IMR-90 (cell line): ENCODE results near the gene ZMIZ1. TPM values are rescaled to one million over a fixed set of nuclear protein-coding genes. Genes with fewer than 3 reads are reported as not detected.
A peak's percentile ranks its signal among the peaks of the same experiment; 100 is the strongest.

Experiments
- ATAC-seq: fragments of 200-7000 bp; cut with Tn5 transposase; 2 replicates; pipeline ENCODE4 v1.9.1; 2020; ENCODE audit warnings: low read depth, mild to moderate bottlenecking, moderate library complexity
- BruUV-seq: library from RNA; stranded (reverse); fragments of 400-500 nt; replicated peaks from 2 replicates; lab custom pipeline; 2021; lab: Mats Ljungman, UMichigan
- CTCF ChIA-PET: fragments of 300-600 bp; formaldehyde crosslinking; extraction: SDS; loops from one replicate; lab custom pipeline; 2021; ENCODE audit warnings: antibody characterized with exemption; lab: Yijun Ruan, JAX
- POLR2A ChIA-PET: fragments of 300-600 bp; sonication (Branson Sonifier 250); formaldehyde crosslinking; loops from one replicate; lab custom pipeline; 2022; ENCODE audit warnings: antibody characterized with exemption; ENCODE audit not compliant: unreplicated experiment; lab: Charles Lee
- DNase-seq: peaks from one replicate; pipeline ENCODE4 v3.0.0; 2013
- H2AFZ ChIP-seq: replicated peaks from 2 replicates; pipeline ENCODE3; 2013; ENCODE audit warnings: low read length, mild to moderate bottlenecking; ENCODE audit not compliant: poor library complexity
- H2AK5ac ChIP-seq: 2 replicates; pipeline ENCODE4 v1.6.1; 2013; ENCODE audit warnings: low read depth, low read length, inconsistent platforms
- H2AK9ac ChIP-seq: replicated peaks from 2 replicates; pipeline ENCODE3; 2013; ENCODE audit warnings: mild to moderate bottlenecking, low read depth, low read length, moderate library complexity; ENCODE audit not compliant: poor library complexity
- H2BK120ac ChIP-seq: 2 replicates; pipeline ENCODE4 v1.6.1; 2013; ENCODE audit warnings: low read depth, low read length, inconsistent platforms
- H2BK15ac ChIP-seq: 3 replicates; pipeline ENCODE4 v1.6.1; 2013; ENCODE audit warnings: low read depth, low read length, inconsistent platforms
- H2BK20ac ChIP-seq: 2 replicates; pipeline ENCODE4 v1.6.1; 2013; ENCODE audit warnings: low read depth, mild to moderate bottlenecking, inconsistent platforms, low read length, moderate library complexity
- H2BK5ac ChIP-seq: 2 replicates; pipeline ENCODE4 v1.6.1; 2013; ENCODE audit warnings: mild to moderate bottlenecking, low read depth, low read length, inconsistent platforms; ENCODE audit not compliant: poor library complexity, severe bottlenecking
- H3K14ac ChIP-seq: replicated peaks from 2 replicates; pipeline ENCODE4 v1.6.1; 2013; ENCODE audit warnings: low read depth, low read length, inconsistent platforms
- H3K18ac ChIP-seq: 2 replicates; pipeline ENCODE4 v1.6.1; 2013; ENCODE audit warnings: low read depth, low read length, control low read depth
- H3K23ac ChIP-seq: 2 replicates; pipeline ENCODE4 v1.6.1; 2013; ENCODE audit warnings: low read depth, low read length, inconsistent platforms
- H3K27ac ChIP-seq: 2 replicates; pipeline ENCODE4 v1.5.1; 2013; ENCODE audit warnings: mild to moderate bottlenecking, control low read depth, low read length; ENCODE audit not compliant: insufficient read depth
- H3K27me3 ChIP-seq: 2 replicates; pipeline ENCODE4 v1.6.1; 2013; ENCODE audit warnings: low read length; ENCODE audit not compliant: control insufficient read depth, insufficient read depth
- H3K36me3 ChIP-seq: 2 replicates; pipeline ENCODE4 v1.6.1; 2013; ENCODE audit warnings: low read length, mixed read lengths; ENCODE audit not compliant: control insufficient read depth, insufficient read depth
- H3K4ac ChIP-seq: 2 replicates; pipeline ENCODE4 v1.6.1; 2013; ENCODE audit warnings: low read depth, low read length, inconsistent platforms
- H3K4me1 ChIP-seq: 2 replicates; pipeline ENCODE4 v1.6.1; 2013; ENCODE audit warnings: low read length, mixed read lengths; ENCODE audit not compliant: control insufficient read depth, insufficient read depth
- H3K4me2 ChIP-seq: 2 replicates; pipeline ENCODE4 v1.6.1; 2013; ENCODE audit warnings: low read depth, mild to moderate bottlenecking, control low read depth, low read length, moderate library complexity
- H3K4me3 ChIP-seq: 2 replicates; pipeline ENCODE4 v1.5.1; 2013; ENCODE audit warnings: low read depth, mild to moderate bottlenecking, control low read depth, low read length, moderate library complexity; ENCODE audit not compliant: insufficient read depth
- H3K56ac ChIP-seq: 2 replicates; pipeline ENCODE4 v1.6.1; 2013; ENCODE audit warnings: low read length, inconsistent platforms; ENCODE audit not compliant: insufficient read depth; ENCODE audit errors: extremely low read depth
- H3K79me1 ChIP-seq, 2 experiments: 2 replicates each; pipeline ENCODE4 v1.6.1; 2013; ENCODE audit warnings: low read length in 2 of 2, inconsistent platforms in 1 of 2, low read depth in 1 of 2
- H3K9ac ChIP-seq: 2 replicates; pipeline ENCODE4 v1.6.1; 2013; ENCODE audit warnings: low read depth, low read length, control low read depth
- H3K9me1 ChIP-seq: 2 replicates; pipeline ENCODE4 v1.6.1; 2013; ENCODE audit warnings: low read length, inconsistent platforms; ENCODE audit not compliant: insufficient read depth
- H3K9me3 ChIP-seq: 2 replicates; pipeline ENCODE4 v1.6.1; 2013; ENCODE audit warnings: low read length; ENCODE audit not compliant: control insufficient read depth, insufficient read depth
- H4K20me1 ChIP-seq: 2 replicates; pipeline ENCODE4 v1.6.1; 2013; ENCODE audit warnings: low read length, inconsistent platforms; ENCODE audit not compliant: insufficient read depth
- H4K5ac ChIP-seq: 2 replicates; pipeline ENCODE4 v1.6.1; 2013; ENCODE audit warnings: mild to moderate bottlenecking, low read depth, low read length, control low read depth
- H4K8ac ChIP-seq, 2 experiments: 2 replicates each; pipeline ENCODE4 v1.6.1; 2013; ENCODE audit warnings: low read depth in 2 of 2, low read length in 2 of 2, control low read depth in 1 of 2, inconsistent platforms in 1 of 2
- H4K91ac ChIP-seq: 2 replicates; pipeline ENCODE4 v1.6.1; 2013; ENCODE audit warnings: low read depth, low read length, inconsistent platforms; ENCODE audit not compliant: insufficient read depth
- BHLHE40 ChIP-seq: fragments of 150-350 bp; IDR thresholded peaks from 2 replicates; pipeline ENCODE4 v1.6.1; 2016; ENCODE audit warnings: mild to moderate bottlenecking, low read depth, low read length
- CEBPB ChIP-seq: IDR thresholded peaks from 2 replicates; pipeline ENCODE4 v1.6.1; 2012; ENCODE audit warnings: low read depth, low read length, improper control_type of control experiment
- CHD1 ChIP-seq: IDR thresholded peaks from 2 replicates; pipeline ENCODE4 v1.6.1; 2012; ENCODE audit warnings: low read depth, low read length, improper control_type of control experiment
- CTCF ChIP-seq: conservative IDR thresholded peaks from 2 replicates; pipeline ENCODE4 v1.5.1; 2012; ENCODE audit warnings: mild to moderate bottlenecking, low read depth, low read length, improper control_type of control experiment
- FOS ChIP-seq: fragments of 150-350 bp; IDR thresholded peaks from 2 replicates; pipeline ENCODE4 v1.6.1; 2016; ENCODE audit warnings: low read depth, low read length
- MAFK ChIP-seq: IDR thresholded peaks from 2 replicates; pipeline ENCODE4 v1.6.1; 2012; ENCODE audit warnings: low read depth, low read length, improper control_type of control experiment
- MAZ ChIP-seq: IDR thresholded peaks from 2 replicates; pipeline ENCODE4 v1.6.1; 2012; ENCODE audit warnings: low read depth, mild to moderate bottlenecking, low read length, improper control_type of control experiment, moderate library complexity, borderline replicate concordance
- MXI1 ChIP-seq: IDR thresholded peaks from 2 replicates; pipeline ENCODE4 v1.6.1; 2012; ENCODE audit warnings: low read depth, mild to moderate bottlenecking, low read length, moderate library complexity, borderline replicate concordance
- NFE2L2 ChIP-seq: fragments of 150-350 bp; IDR thresholded peaks from 2 replicates; pipeline ENCODE4 v1.6.1; 2016; ENCODE audit warnings: low read depth, mild to moderate bottlenecking, low read length
- POLR2A ChIP-seq: IDR thresholded peaks from 2 replicates; pipeline ENCODE4 v1.6.1; 2012; ENCODE audit warnings: mild to moderate bottlenecking, low read depth, low read length
- RAD21 ChIP-seq: IDR thresholded peaks from 2 replicates; pipeline ENCODE4 v1.6.1; 2012; ENCODE audit warnings: low read length, improper control_type of control experiment
- RCOR1 ChIP-seq: IDR thresholded peaks from 2 replicates; pipeline ENCODE4 v1.6.1; 2012; ENCODE audit warnings: mild to moderate bottlenecking, low read length, improper control_type of control experiment; ENCODE audit not compliant: insufficient replicate concordance
- RFX5 ChIP-seq: IDR thresholded peaks from 2 replicates; pipeline ENCODE4 v1.8.0; 2012; ENCODE audit warnings: low read depth, mild to moderate bottlenecking, low read length, moderate library complexity
- SMC3 ChIP-seq: fragments of 150-350 bp; IDR thresholded peaks from 2 replicates; pipeline ENCODE4 v1.6.1; 2016; ENCODE audit warnings: low read depth, mild to moderate bottlenecking, antibody characterized with exemption, low read length, moderate library complexity
- WGBS, 2 experiments: methylation state at CpG; one replicate each; pipeline versions ENCODE4 v1.1.5 to v1.1.7; 2013; ENCODE audit warnings: missing lambda C conversion rate in 2 of 2; ENCODE audit not compliant: insufficient read length in 1 of 2; ENCODE audit errors: extremely low coverage in 2 of 2; 5-methylcytosine and 5-hydroxymethylcytosine counted together
- dilution Hi-C: fragments of 300-500 bp; cut with HindIII; formaldehyde crosslinking; loops from one replicate; pipeline ENCODE4 v1.14.3; 2018; ENCODE audit warnings: low sequenced_read_pairs; ENCODE audit not compliant: unreplicated experiment
- in situ Hi-C: fragments of 300-500 bp; cut with MboI; formaldehyde crosslinking; loops from 3 replicates; pipeline ENCODE4 v1.14.3; 2019; ENCODE audit warnings: low sequenced_read_pairs, inconsistent platforms, mixed read lengths
- intact Hi-C: fragments of 100-400 bp; cut with micrococcal nuclease; formaldehyde crosslinking; loops from 2 replicates; pipeline ENCODE4 v1.10.0; 2022
- polyA plus RNA-seq, 3 experiments: library from polyadenylated mRNA; depleted of rRNA; stranded (reverse); fragments of >200 nt; gene quantifications; 2 replicates each; pipeline ENCODE4 v1.2.3, GENCODE V29; 2012; ENCODE audit warnings: low replicate concordance in 1 of 3
- total RNA-seq: library from RNA; depleted of rRNA; stranded (reverse); fragments of >200 nt; gene quantifications from 2 replicates; pipeline ENCODE4 v1.2.3, GENCODE V29; 2012
- TF ChIP-seq, protein P1 (sequence below): fragments of 150-350 bp; IDR thresholded peaks from 2 replicates; pipeline ENCODE4 v1.6.1; 2017; ENCODE audit warnings: mild to moderate bottlenecking, antibody characterized with exemption, low read length, low read depth
- TF ChIP-seq, protein P2 (sequence below): fragments of 150-350 bp; IDR thresholded peaks from 2 replicates; pipeline ENCODE4 v1.6.1; 2016; ENCODE audit warnings: low read depth, mild to moderate bottlenecking, low read length, moderate library complexity, borderline replicate concordance

The ZMIZ1 gene
- total and polyA plus RNA-seq, 2 of the 4 experiments (the other 2 are of a cell fraction), result 6.6 to 48.7 TPM

- H3K9me1 ChIP-seq, result peaks cover 48% of the 10 kb centered on the region
- H3K4me1 ChIP-seq, result peaks cover 28% of the 10 kb centered on the region
- H3K27ac ChIP-seq, result peak overlapping the region; percentile 20; the same call in 1 of the 2 replicates
- no peak overlapping the region for H2BK15ac ChIP-seq
- no peak overlapping the region for H3K4me3 ChIP-seq
- CTCF ChIA-PET, result no interaction called here
- no peak overlapping the region for H2AK5ac ChIP-seq
- H3K56ac ChIP-seq, result no peak overlapping the region
- H3K4me2 ChIP-seq, result no peak overlapping the region
- no peak for ATAC-seq
- no TSS peak for BruUV-seq
- dilution Hi-C loops, result no loop called here
- H4K20me1 ChIP-seq, result peaks cover 86% of the 10 kb centered on the region
- H2AFZ ChIP-seq, result no peak overlapping the region
- no peak overlapping the region for H4K91ac ChIP-seq
- no peak overlapping the region for H2BK20ac ChIP-seq
- POLR2A ChIA-PET, result no interaction called here
- no peak overlapping the region for H3K18ac ChIP-seq
- no peak overlapping the region for H4K5ac ChIP-seq
- no peak overlapping the region for H3K14ac ChIP-seq
- H3K23ac ChIP-seq, result peak overlapping the region; percentile 64; the same call in 1 of the 2 replicates
- H3K36me3 ChIP-seq, result peaks cover 20% of the 10 kb centered on the region
- H2AK9ac ChIP-seq, result no peak overlapping the region
- in situ Hi-C loops, result no loop called here
- intact Hi-C loops, result no loop called here
- peak overlapping the region; percentile 3 for H2BK5ac ChIP-seq
- H3K79me1 ChIP-seq, result peaks cover 20 to 98% of the 10 kb centered on the region in 2 experiments
- TF ChIP-seq MAZ (no peak), CHD1 (no peak), SMC3 (no peak), POLR2A (no peak), MXI1 (no peak), MAFK (no peak), RAD21 (no peak), FOS (no peak), RFX5 (no peak), NFE2L2 (no peak), RCOR1 (no peak), CEBPB (no peak), BHLHE40 (no peak), CTCF (no peak)
- TF ChIP-seq, protein P1, sequence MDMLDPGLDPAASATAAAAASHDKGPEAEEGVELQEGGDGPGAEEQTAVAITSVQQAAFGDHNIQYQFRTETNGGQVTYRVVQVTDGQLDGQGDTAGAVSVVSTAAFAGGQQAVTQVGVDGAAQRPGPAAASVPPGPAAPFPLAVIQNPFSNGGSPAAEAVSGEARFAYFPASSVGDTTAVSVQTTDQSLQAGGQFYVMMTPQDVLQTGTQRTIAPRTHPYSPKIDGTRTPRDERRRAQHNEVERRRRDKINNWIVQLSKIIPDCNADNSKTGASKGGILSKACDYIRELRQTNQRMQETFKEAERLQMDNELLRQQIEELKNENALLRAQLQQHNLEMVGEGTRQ, result no peak
- TF ChIP-seq, protein P2, sequence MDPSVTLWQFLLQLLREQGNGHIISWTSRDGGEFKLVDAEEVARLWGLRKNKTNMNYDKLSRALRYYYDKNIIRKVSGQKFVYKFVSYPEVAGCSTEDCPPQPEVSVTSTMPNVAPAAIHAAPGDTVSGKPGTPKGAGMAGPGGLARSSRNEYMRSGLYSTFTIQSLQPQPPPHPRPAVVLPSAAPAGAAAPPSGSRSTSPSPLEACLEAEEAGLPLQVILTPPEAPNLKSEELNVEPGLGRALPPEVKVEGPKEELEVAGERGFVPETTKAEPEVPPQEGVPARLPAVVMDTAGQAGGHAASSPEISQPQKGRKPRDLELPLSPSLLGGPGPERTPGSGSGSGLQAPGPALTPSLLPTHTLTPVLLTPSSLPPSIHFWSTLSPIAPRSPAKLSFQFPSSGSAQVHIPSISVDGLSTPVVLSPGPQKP, result no peak
- H2BK120ac ChIP-seq, result no peak overlapping the region
- H3K27me3 ChIP-seq, result no peaks in the 10 kb centered on the region
- H3K9ac ChIP-seq, result no peak overlapping the region
- H3K4ac ChIP-seq, result no peak overlapping the region
- WGBS, 2 experiments, result 70% methylated on average over 6 of the region's 10 CpGs; no CpG with 5 or more reads in 1 of the 2 experiments
- no peaks in the 10 kb centered on the region for H3K9me3 ChIP-seq
- H4K8ac ChIP-seq, result no peak overlapping the region
- DNase-seq, result no peak
Observed at GRCh38 chr10:79258894-79259293, 190.1 kb downstream of the ZMIZ1 start.
